Germinal center (tissue), 1 donor: ENCODE measurements around the gene ARHGEF2.

Source experiments
- DNase-seq: peaks from one replicate; pipeline ENCODE4 v3.0.0; 2012; ENCODE audit warnings: mixed read lengths, low spot score

Gene ARHGEF2

GRCh38 chr1:155978325-155978972 is at the start of gene ARHGEF2:
Gene ARHGEF2, minus strand, starts transcription at chr1:155978547. Its CDS starts 120 bp downstream, at chr1:155978427.
- DNase-seq, result peak; percentile 91

GRCh38 chr1:156026588-156026987 is 48.2 kb upstream of the ARHGEF2 start:
- no peak for DNase-seq

- DNase-seq, result peak; percentile 60
Measured at GRCh38 chr1:156025876-156026275, 47.5 kb upstream of the ARHGEF2 start.

- no peak for DNase-seq
Measured at GRCh38 chr1:156024801-156025200, 46.5 kb upstream of the ARHGEF2 start.

GRCh38 chr1:156021954-156022353 is 43.6 kb upstream of the ARHGEF2 start:
- DNase-seq, result no peak

- no peak for DNase-seq
Measured at GRCh38 chr1:156021093-156021428, 42.7 kb upstream of the ARHGEF2 start.

- DNase-seq, result peak; percentile 95
Measured at GRCh38 chr1:156020293-156021092, 42.1 kb upstream of the ARHGEF2 start, which contains the start of gene SSR2. Gene SSR2, minus strand, starts transcription at chr1:156020951. Its CDS starts 784 bp downstream, at chr1:156020167.

GRCh38 chr1:156019946-156020292 is 41.6 kb upstream of the ARHGEF2 start:
- DNase-seq, result no peak

- no peak for DNase-seq
Measured at GRCh38 chr1:156014829-156015228, 36.5 kb upstream of the ARHGEF2 start.

GRCh38 chr1:156012051-156012817 is 33.9 kb upstream of the ARHGEF2 start:
- peak; percentile 58 for DNase-seq

- no peak for DNase-seq
Measured at GRCh38 chr1:156009404-156009803, 31.1 kb upstream of the ARHGEF2 start.

GRCh38 chr1:156006666-156007376 is 28.5 kb upstream of the ARHGEF2 start:
- no peak for DNase-seq

GRCh38 chr1:156004843-156005584 is 26.7 kb upstream of the ARHGEF2 start:
- DNase-seq, result no peak

GRCh38 chr1:156003923-156004188 is 25.5 kb upstream of the ARHGEF2 start:
- no peak for DNase-seq

- no peak for DNase-seq
Measured at GRCh38 chr1:156002188-156002911, 24.0 kb upstream of the ARHGEF2 start.

GRCh38 chr1:156001662-156002171 is 23.4 kb upstream of the ARHGEF2 start:
- no peak for DNase-seq

GRCh38 chr1:156001021-156001661 is 22.8 kb upstream of the ARHGEF2 start:
- DNase-seq, result no peak

GRCh38 chr1:155999964-156000363 is 21.6 kb upstream of the ARHGEF2 start:
- DNase-seq, result no peak

- DNase-seq, result no peak
Measured at GRCh38 chr1:155996166-155996565, 17.8 kb upstream of the ARHGEF2 start.

- no peak for DNase-seq
Measured at GRCh38 chr1:155993595-155993994, 15.2 kb upstream of the ARHGEF2 start.
